GM12801 (cell line): ENCODE data around the gene DHX29.

Experiments used
- TF ChIP-seq, protein P1 (sequence below): IDR thresholded peaks from one replicate; pipeline ENCODE4 v1.5.1; 2011; ENCODE audit warnings: control low read depth; ENCODE audit not compliant: insufficient read length; ENCODE audit errors: extremely low read depth

DHX29 gene

DNA sequence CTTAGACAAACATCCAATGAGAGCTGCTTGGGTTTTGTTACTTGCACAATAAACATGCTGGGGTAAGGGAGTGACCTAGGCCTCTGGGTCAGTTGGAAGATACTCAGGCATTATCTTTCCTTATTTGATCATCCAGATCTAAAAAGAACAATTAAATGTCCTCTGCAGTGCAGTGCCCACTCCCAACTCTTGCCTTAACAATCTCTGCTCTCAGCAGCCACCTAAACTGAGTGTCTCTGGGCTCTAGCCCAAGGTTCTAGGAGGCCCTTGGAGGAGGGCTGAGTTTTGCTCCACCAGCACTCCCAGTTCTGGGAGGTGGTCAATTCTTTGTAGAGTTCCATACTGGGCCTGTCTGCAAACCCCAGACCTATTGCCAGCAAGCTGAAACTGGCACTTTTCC lies 82.1 kb downstream of the DHX29 start:
- TF ChIP-seq, protein P1, sequence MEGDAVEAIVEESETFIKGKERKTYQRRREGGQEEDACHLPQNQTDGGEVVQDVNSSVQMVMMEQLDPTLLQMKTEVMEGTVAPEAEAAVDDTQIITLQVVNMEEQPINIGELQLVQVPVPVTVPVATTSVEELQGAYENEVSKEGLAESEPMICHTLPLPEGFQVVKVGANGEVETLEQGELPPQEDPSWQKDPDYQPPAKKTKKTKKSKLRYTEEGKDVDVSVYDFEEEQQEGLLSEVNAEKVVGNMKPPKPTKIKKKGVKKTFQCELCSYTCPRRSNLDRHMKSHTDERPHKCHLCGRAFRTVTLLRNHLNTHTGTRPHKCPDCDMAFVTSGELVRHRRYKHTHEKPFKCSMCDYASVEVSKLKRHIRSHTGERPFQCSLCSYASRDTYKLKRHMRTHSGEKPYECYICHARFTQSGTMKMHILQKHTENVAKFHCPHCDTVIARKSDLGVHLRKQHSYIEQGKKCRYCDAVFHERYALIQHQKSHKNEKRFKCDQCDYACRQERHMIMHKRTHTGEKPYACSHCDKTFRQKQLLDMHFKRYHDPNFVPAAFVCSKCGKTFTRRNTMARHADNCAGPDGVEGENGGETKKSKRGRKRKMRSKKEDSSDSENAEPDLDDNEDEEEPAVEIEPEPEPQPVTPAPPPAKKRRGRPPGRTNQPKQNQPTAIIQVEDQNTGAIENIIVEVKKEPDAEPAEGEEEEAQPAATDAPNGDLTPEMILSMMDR: no peak

DNA sequence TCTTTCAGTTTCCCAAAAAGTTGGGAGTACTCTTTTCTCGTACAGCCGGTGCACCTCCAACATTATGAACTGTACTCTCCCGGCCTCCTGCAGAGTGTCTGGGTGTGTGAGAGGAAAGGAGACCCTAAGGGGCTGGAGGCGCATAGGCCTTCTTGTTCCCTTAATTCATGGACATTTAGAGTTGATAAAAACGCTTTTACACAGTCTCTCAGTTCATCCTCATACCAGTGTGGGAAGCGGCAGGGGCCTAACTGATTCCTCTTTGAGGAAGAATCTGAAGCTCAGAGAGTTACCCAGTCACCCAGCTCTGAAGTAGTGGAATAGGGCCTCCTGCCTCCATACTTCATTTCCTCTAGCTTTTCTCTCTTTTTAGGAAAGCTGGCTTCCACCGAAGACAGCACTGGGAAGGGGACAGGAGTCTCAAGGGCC lies 83.7 kb downstream of the DHX29 start:
- TF ChIP-seq, protein P1: no peak

DNA sequence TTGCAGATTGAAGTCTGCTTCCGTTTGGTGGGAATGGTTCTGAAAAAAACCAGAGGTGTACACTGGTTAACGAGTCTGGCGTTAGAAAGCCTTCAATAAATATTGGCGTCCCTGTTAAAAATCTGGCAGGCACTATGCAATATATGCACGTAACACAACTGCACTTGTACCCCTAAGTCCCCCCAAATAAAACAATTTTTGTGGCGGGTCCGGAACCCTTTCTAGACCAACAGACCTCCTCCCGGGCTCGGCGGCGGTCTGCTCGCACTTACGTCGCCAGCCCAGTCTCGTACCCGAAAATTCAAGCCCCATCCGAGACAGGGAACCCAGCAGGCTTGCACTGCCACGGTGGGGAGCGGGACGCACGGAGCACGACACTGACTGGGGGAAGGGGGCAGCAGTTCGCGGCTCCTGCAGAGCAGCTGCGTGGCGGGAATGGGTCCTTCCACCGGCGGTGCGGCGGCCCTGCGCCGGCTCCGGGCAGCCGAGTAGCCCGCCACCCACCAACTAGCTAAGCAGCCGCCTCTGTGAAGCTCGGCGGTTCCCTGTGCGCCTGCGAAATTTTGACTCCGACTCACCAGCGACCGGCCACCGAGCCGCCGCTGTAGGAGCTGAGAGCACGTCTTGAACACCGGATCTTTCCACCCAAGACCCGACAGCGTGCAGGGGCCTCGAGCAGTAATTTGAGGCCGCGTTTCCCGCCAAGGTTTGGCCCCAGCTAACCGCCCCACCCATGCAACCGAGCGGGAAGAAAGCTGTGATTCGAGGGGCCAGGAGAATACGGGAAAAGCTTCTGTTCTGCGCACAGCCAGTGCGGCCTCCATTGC lies 84.3 kb downstream of the DHX29 start:
- TF ChIP-seq, protein P1: no peak

DNA sequence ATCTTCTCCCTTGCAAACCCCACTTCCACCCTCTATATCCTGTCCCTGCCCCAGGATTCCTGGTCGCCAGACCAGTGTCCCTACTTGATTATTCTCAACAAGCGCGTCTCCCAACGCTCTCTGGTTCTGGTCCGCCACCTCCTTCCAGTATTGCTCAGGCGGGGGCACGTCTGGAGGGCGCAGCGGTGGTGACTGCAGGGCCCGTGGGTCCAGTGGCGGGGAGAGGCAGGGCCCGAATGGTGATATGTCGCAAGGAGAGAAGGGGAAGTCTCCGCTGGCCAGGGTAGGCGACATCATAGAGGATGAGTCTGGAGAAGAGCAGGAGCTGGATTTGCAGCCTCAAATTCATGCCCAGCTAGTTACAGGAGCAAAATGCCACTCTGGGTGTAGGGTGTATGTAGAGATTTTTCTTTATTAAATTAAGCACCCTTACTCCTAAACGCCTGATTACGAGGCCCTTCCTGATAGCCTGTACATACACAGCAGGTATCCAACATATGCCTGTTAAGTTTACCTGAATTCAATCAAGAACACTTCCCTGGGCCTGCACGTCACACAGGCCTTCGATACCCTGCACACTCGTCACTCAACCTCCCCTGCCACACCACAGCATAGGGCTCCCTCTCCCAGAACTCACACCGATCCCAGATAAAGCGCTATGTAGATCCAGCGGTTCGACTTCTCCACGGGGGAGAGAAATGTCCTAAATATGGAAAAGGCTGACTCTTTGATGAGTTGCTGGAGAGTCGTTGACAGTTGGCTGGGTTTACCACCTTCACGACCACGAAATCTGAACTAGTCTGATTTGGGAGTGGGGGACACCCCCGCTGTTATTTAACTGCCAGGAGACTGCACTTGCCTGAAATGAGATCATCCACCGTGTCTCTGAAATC lies 85.2 kb downstream of the DHX29 start:
- TF ChIP-seq, protein P1: no peak

DNA sequence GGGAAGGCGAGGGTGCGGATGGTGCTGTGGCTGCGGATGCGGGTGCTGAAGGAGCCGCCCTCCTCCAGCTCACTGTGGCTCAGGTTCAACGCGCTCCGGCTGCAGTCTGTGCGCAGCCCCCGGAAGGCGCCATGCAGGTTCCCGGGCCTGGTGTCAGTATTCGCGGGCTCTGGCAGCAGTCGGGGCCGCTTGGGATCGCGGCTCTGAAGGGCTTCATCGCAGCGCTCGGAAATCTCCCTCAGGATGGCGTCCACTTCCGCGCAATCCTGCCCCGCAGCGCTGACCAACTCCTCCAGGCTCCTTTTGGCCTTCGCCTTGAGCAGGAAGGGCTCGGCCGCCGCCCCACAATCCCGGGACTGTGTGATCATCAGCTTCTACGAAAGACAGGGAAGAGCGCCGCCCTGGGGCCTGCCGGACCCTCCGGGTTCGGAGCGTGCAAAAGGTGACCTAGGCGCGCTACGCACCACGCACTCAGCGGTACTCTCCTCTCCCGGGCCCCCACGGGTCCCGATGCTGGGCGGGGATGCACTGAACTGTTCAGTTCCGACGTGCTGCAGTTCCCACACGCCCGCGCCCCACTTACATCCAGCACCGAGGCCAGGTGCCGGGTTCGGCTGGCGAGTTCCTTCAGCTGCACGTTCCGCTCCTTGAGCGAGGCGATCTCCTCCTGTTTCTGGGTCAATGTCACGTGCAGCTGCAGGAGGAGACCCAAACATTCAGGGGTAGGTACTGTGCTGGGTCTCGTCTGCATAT lies 86.9 kb downstream of the DHX29 start:
- TF ChIP-seq, protein P1: no peak

DNA sequence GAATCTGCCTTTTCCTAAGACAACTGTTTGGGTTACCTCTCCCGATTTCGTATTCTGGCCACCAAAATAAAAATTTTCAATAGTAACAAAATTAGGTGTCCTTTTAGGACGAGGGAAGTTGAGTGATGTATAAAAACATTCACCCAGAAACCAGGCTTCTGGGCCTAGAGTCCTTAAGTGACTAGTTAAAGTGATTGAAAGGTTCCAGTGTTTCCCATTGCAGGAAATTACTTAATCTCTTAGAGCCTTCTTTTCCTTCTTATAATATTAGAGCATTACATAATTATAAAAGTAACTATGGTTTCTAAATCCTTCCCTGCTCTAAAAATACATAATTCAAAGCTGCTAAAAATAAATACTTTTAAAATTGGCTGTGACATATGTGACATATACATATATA lies 87.7 kb downstream of the DHX29 start:
- TF ChIP-seq, protein P1: no peak

DNA sequence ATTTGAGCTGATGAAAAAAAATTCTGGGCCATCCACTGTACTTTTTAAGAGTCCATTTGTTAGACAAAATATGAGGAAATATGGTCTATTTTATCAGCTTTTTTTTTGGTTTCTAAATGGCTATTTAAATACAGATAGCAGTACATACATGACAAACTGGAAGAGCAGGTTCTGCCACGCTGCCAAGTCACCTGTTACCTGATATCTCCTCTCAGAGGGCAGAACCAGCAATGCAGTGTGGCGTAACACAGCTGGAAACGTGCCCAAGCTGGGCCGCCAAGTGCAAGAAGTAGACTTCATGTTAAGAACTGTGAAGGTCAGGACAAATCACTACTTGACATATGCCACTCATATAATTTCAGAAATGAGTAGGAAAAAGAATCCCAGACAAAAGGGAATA lies 88.5 kb downstream of the DHX29 start:
- TF ChIP-seq, protein P1: no peak
